ENCODE results near the gene TLK1.

- TF ChIP-seq, protein P1, sequence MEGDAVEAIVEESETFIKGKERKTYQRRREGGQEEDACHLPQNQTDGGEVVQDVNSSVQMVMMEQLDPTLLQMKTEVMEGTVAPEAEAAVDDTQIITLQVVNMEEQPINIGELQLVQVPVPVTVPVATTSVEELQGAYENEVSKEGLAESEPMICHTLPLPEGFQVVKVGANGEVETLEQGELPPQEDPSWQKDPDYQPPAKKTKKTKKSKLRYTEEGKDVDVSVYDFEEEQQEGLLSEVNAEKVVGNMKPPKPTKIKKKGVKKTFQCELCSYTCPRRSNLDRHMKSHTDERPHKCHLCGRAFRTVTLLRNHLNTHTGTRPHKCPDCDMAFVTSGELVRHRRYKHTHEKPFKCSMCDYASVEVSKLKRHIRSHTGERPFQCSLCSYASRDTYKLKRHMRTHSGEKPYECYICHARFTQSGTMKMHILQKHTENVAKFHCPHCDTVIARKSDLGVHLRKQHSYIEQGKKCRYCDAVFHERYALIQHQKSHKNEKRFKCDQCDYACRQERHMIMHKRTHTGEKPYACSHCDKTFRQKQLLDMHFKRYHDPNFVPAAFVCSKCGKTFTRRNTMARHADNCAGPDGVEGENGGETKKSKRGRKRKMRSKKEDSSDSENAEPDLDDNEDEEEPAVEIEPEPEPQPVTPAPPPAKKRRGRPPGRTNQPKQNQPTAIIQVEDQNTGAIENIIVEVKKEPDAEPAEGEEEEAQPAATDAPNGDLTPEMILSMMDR (conservative IDR thresholded peaks at IDR 0.05; ENCODE audit: low read depth in 2 of 2) = no peak
- TF ChIP-seq NANOG (IDR thresholded peaks at IDR 0.05; ENCODE audit: borderline replicate concordance) (no peak), POLR2AphosphoS5 (IDR thresholded peaks at IDR 0.05; ENCODE audit: low read depth) (no peak), CREB1 (CRISPR knock-in tag; IDR thresholded peaks at IDR 0.05; ENCODE audit: low read depth) (no peak), EZH2 (IDR thresholded peaks at IDR 0.05; ENCODE audit: low read depth, unreplicated experiment) (no peak)
These were observed 41.1 kb upstream of the TLK1 start for GRCh38 chr2:171201767-171202166.
